Suprapubic skin (tissue), 4 donors: ENCODE data around the gene TRPV2. TPM values are rescaled to one million over a fixed set of nuclear protein-coding genes. Genes with fewer than 3 reads are reported as not detected.

Source experiments
- DNase-seq, 2 donors: peaks; one replicate each; pipeline ENCODE4 v3.0.0-alpha.2; 2019; ENCODE audit warnings: low spot score in 2 of 2
- H3K27ac ChIP-seq: fragments of 200-600 bp; sonication (generic); one replicate; pipeline ENCODE4 v1.5.1; 2019
- H3K27me3 ChIP-seq: fragments of 200-600 bp; sonication (generic); one replicate; pipeline ENCODE4 v1.5.1; 2019
- H3K36me3 ChIP-seq: fragments of 200-600 bp; sonication (generic); one replicate; pipeline ENCODE4 v1.5.1; 2019
- H3K4me1 ChIP-seq: fragments of 200-600 bp; sonication (generic); one replicate; pipeline ENCODE4 v1.5.1; 2019
- H3K4me3 ChIP-seq: fragments of 200-600 bp; sonication (generic); one replicate; pipeline ENCODE4 v1.5.1; 2019; ENCODE audit warnings: mild to moderate bottlenecking
- H3K9me3 ChIP-seq: fragments of 200-600 bp; sonication (generic); one replicate; pipeline ENCODE4 v1.5.1; 2019
- CTCF ChIP-seq, 2 donors: fragments of 200-600 bp in 1 of 2; fragments of 450-650 bp in 1 of 2; sonication (generic) in 1 of 2; IDR thresholded peaks; one replicate each; pipeline ENCODE4 v1.5.1; 2016 to 2019; ENCODE audit warnings: antibody characterized with exemption in 2 of 2, mild to moderate bottlenecking in 1 of 2, moderate library complexity in 1 of 2
- EP300 ChIP-seq: sonication (generic); formaldehyde crosslinking; IDR thresholded peaks from one replicate; pipeline ENCODE4 v1.6.1; 2017; ENCODE audit warnings: antibody characterized with exemption
- POLR2A ChIP-seq, 2 donors: fragments of 450-650 bp; IDR thresholded peaks; one replicate each; pipeline ENCODE4 v1.6.1; 2017; ENCODE audit warnings: antibody characterized with exemption in 2 of 2, mild to moderate bottlenecking in 2 of 2, moderate library complexity in 2 of 2
- POLR2AphosphoS5 ChIP-seq, 3 donors: sonication (generic); formaldehyde crosslinking; IDR thresholded peaks; one replicate each; pipeline ENCODE4 v1.6.1; 2017; ENCODE audit warnings: antibody characterized with exemption in 3 of 3
- WGBS: methylation state at CpG from one replicate; pipeline ENCODE4 v1.1.5; 2018; 5-methylcytosine and 5-hydroxymethylcytosine counted together
- total RNA-seq, 4 donors: library from RNA; depleted of rRNA; stranded (reverse); fragments of >200 nt; gene quantifications; one replicate each; pipeline ENCODE4 v1.1.0, GENCODE V29; 2016

The TRPV2 gene
- total RNA-seq, 4 donors from 2014 or later = 3.0 to 13.9 (median 7.9) TPM

GRCh38 chr17:16417896-16418684 lies 2.7 kb downstream of the TRPV2 start:
- H3K9me3 ChIP-seq = no peaks in the 10 kb centered on the region
- TF ChIP-seq POLR2AphosphoS5 (IDR thresholded peaks at IDR 0.05) (no peak), CTCF (IDR thresholded peaks at IDR 0.05) (no peak), POLR2A (IDR thresholded peaks at IDR 0.05) (no peak), EP300 (no peak)
- peaks cover 7% of the 10 kb centered on the region for H3K36me3 ChIP-seq
- 70% methylated on average over 7 of the region's 7 CpGs for WGBS
- DNase-seq = no peak
- H3K27ac ChIP-seq = peak overlapping the region; percentile 81
- H3K4me1 ChIP-seq = peaks cover 42% of the 10 kb centered on the region
- no peak overlapping the region for H3K4me3 ChIP-seq
- H3K27me3 ChIP-seq = no peaks in the 10 kb centered on the region

DNA sequence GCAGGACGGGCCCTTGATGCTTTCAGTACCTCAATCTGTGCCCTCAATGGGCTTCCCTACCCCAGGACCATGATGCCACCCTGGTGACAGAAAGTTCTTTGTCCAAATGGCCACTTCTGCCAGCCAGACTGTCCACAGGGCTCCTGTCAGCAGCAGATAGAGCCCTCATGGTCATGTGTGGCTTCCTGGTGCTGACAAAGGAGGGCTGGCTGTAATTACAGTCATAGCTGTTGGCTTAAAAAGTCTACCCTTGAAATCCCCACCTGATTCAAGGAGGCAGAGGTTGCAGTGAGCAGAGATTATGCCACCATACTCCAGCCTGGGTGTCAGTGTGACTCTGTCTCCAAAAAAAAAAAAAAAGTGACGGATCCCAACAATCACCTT lies 3.3 kb downstream of the TRPV2 start:
- Histone ChIP-seq H3K27ac (peak overlapping the region; percentile 81), H3K27me3 (no peaks in the 10 kb centered on the region), H3K36me3 (peaks cover 13% of the 10 kb centered on the region), H3K9me3 (no peaks in the 10 kb centered on the region), H3K4me3 (no peak overlapping the region), H3K4me1 (peaks cover 42% of the 10 kb centered on the region)
- no peak for DNase-seq
- 89% methylated on average over 2 of the region's 2 CpGs for WGBS
- no peak for TF ChIP-seq EP300
- TF ChIP-seq CTCF (IDR thresholded peaks at IDR 0.05) = no peak
- no peak for TF ChIP-seq POLR2A (IDR thresholded peaks at IDR 0.05)
- no peak for TF ChIP-seq POLR2AphosphoS5 (IDR thresholded peaks at IDR 0.05)

DNA sequence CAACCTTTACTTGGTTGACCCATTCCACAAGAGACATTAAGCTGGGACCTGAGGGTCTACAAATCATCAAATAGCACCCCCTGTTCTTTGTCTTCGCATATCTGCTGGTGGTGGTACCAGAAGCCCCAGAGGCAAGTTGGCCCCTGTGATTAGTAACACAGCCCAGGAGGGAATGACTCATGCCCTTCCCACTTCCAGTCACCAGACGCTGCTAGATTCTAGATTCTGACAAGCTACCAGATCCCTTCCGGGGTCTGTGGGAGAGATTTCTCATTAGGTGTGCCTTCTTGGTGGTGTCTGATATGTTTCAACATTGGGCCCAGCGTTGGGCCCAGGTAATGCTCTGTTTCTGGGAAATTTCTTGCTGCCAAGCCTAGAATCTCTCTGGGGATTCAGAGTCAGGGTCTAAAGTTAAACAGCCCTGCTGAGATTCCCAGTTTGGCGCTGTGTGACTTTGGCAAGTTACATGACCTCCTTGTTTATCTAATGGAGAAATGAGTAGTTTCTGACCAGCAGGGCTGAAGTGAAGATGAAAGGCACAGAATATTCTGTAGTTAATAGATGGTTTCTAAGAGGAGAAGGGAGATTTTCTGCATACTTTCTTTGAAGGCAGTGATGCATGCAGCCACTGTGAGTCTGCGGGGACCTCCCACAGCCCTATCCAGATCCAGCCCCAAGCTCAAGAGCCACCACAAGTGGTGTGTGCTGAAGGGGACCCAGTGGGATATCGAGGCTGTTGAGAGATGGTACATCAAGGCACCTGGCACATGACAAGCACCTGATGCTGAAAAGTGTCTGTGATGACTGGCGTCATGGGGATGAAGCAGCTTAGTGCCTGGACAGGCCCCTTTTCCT lies 3.9 kb downstream of the TRPV2 start:
- peaks cover 42% of the 10 kb centered on the region for H3K4me1 ChIP-seq
- no peak overlapping the region for H3K4me3 ChIP-seq
- H3K27ac ChIP-seq = peak overlapping the region; percentile 81
- H3K9me3 ChIP-seq = no peaks in the 10 kb centered on the region
- H3K27me3 ChIP-seq = no peaks in the 10 kb centered on the region
- DNase-seq = peak in 1 of 2 donors; percentile 65
- peaks cover 14% of the 10 kb centered on the region for H3K36me3 ChIP-seq
- TF ChIP-seq POLR2AphosphoS5 (IDR thresholded peaks at IDR 0.05) = no peak
- TF ChIP-seq CTCF (IDR thresholded peaks at IDR 0.05) = no peak
- TF ChIP-seq EP300 = no peak
- TF ChIP-seq POLR2A (IDR thresholded peaks at IDR 0.05) = no peak
- 63% methylated on average over 7 of the region's 8 CpGs for WGBS

DNA sequence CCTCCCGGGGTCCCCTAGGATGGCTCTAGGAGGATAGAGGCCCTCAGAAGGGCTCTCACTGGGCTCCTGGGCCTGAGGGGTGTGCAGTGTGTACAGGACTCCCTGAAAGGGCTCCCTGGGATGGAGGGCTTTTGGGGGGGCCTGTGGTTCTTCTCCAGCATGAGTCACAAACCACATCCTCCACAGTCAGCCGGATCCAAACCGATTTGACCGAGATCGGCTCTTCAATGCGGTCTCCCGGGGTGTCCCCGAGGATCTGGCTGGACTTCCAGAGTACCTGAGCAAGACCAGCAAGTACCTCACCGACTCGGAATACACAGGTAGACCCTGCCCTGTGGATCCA lies 4.5 kb downstream of the TRPV2 start:
- TF ChIP-seq POLR2AphosphoS5 (IDR thresholded peaks at IDR 0.05) (no peak), CTCF (IDR thresholded peaks at IDR 0.05) (no peak), POLR2A (IDR thresholded peaks at IDR 0.05) (no peak), EP300 (no peak)
- Histone ChIP-seq H3K4me3 (no peak overlapping the region), H3K9me3 (no peaks in the 10 kb centered on the region), H3K4me1 (peaks cover 42% of the 10 kb centered on the region), H3K27me3 (no peaks in the 10 kb centered on the region), H3K27ac (peak overlapping the region; percentile 81), H3K36me3 (peaks cover 14% of the 10 kb centered on the region)
- no peak for DNase-seq
- 53% methylated on average over 4 of the region's 10 CpGs for WGBS

DNA sequence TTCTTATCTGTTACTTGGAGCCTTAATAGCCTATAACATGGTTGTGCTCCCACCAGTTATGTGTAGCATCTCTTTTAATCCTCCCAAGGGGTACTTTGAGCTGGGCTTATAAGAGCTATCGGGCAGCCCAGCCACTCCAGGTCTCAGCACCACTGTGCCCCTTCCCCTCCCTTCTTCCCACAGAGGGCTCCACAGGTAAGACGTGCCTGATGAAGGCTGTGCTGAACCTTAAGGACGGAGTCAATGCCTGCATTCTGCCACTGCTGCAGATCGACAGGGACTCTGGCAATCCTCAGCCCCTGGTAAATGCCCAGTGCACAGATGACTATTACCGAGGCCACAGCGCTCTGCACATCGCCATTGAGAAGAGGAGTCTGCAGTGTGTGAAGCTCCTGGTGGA lies 7.0 kb downstream of the TRPV2 start:
- Histone ChIP-seq H3K9me3 (no peaks in the 10 kb centered on the region), H3K4me3 (no peak overlapping the region), H3K27ac (no peak overlapping the region), H3K27me3 (no peaks in the 10 kb centered on the region), H3K4me1 (peaks cover 29% of the 10 kb centered on the region), H3K36me3 (peaks cover 22% of the 10 kb centered on the region)
- no peak for DNase-seq
- TF ChIP-seq POLR2A (IDR thresholded peaks at IDR 0.05) = no peak
- TF ChIP-seq EP300 = no peak
- no peak for TF ChIP-seq CTCF (IDR thresholded peaks at IDR 0.05)
- no peak for TF ChIP-seq POLR2AphosphoS5 (IDR thresholded peaks at IDR 0.05)
- WGBS = 95% methylated on average over 7 of the region's 7 CpGs
